SK-N-MC (cell line): ENCODE measurements around the gene DNAJC17.

Experiments used
- DNase-seq: peaks from one replicate; pipeline ENCODE4 v3.0.0-alpha.2; 2011; ENCODE audit warnings: low read depth, low spot score
- H3K27ac ChIP-seq: fragments of 200-600 bp; sonication (generic); 2 replicates; pipeline ENCODE4 v1.5.1; 2016; ENCODE audit warnings: mixed run types
- H3K36me3 ChIP-seq: fragments of 200-600 bp; sonication (generic); 2 replicates; pipeline ENCODE4 v1.6.1; 2017; ENCODE audit warnings: antibody characterized with exemption, low read length, mixed read lengths; ENCODE audit not compliant: insufficient read depth
- H3K4me3 ChIP-seq: fragments of 200-600 bp; sonication (generic); 2 replicates; pipeline ENCODE4 v1.5.1; 2016
- H3K9ac ChIP-seq: fragments of 200-600 bp; sonication (generic); 2 replicates; pipeline ENCODE4 v1.8.0; 2017; ENCODE audit warnings: mixed run types, mixed read lengths; ENCODE audit not compliant: insufficient read length
- H3K9me3 ChIP-seq: fragments of 200-600 bp; sonication (generic); 2 replicates; pipeline ENCODE4 v1.6.1; 2017; ENCODE audit warnings: low read depth, mild to moderate bottlenecking, antibody characterized with exemption, low read length, moderate library complexity, mixed read lengths
- EZH2 ChIP-seq: fragments of 200-600 bp; sonication (generic); IDR thresholded peaks from one replicate; pipeline ENCODE4 v1.6.1; 2017; ENCODE audit warnings: antibody characterized with exemption
- FOXP2 ChIP-seq: optimal IDR thresholded peaks from 2 replicates; pipeline ENCODE3; 2011; ENCODE audit warnings: mild to moderate bottlenecking, moderate library complexity; ENCODE audit not compliant: insufficient read depth; ENCODE audit errors: extremely low read length, control extremely low read depth
- POLR2AphosphoS5 ChIP-seq: IDR thresholded peaks from 2 replicates; pipeline ENCODE4 v1.6.1; 2012; ENCODE audit warnings: mild to moderate bottlenecking, low read depth, low read length, borderline replicate concordance

Gene DNAJC17

DNA sequence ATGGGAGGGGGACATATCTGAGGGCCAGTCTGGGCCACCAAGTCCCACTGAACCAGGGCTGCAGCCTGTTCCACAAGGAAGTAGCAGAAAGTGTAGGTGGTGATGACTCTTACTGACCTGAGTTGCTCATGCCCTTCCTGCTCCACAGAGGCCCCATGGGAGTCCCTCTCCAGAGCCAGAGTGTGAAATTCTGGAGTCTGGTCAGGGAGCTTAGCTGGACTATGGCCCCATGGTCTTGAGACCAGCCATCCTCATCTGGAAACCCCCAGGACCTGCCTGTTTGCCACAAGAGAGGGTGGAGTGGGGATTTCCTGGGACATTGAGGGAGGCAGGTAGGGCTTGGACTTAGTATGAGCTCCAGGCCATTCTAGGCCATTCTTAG, 39.6 kb upstream of the DNAJC17 start:
- peak overlapping the region; percentile 6 for H3K4me3 ChIP-seq
- no peak for DNase-seq
- TF ChIP-seq FOXP2, result no peak
- TF ChIP-seq POLR2AphosphoS5, result no peak
- no peak for TF ChIP-seq EZH2
- H3K27ac ChIP-seq, result no peak overlapping the region
- H3K36me3 ChIP-seq, result no peaks in the 10 kb centered on the region
- H3K9me3 ChIP-seq, result no peaks in the 10 kb centered on the region
- no peak overlapping the region for H3K9ac ChIP-seq

GRCh38 chr15:40845511-40846284, 38.4 kb upstream of the DNAJC17 start:
- no peaks in the 10 kb centered on the region for H3K9me3 ChIP-seq
- no peak overlapping the region for H3K27ac ChIP-seq
- no peak overlapping the region for H3K9ac ChIP-seq
- H3K36me3 ChIP-seq, result no peaks in the 10 kb centered on the region
- no peak for DNase-seq
- no peak overlapping the region for H3K4me3 ChIP-seq
- no peak for TF ChIP-seq POLR2AphosphoS5
- no peak for TF ChIP-seq FOXP2
- no peak for TF ChIP-seq EZH2

DNA sequence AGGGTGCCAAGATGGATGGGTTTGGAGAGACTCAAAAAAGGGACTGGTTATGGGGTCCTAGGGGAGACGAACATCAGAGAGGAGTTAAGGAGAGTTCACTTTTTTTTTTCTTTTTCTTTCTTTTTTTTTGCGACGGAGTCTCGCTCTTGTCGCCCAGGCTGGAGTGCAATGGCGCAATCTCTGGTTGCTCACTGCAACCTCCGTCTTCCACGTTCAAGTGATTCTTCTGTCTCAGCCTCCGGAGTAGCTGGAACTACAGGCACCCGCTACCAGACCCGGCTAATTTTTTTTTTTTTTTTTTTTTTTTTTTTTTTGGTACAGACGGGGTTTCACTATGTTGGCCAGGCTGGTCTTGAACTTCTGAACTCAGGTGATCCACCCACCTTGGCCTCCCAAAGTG, 37.8 kb upstream of the DNAJC17 start:
- DNase-seq, result no peak
- H3K9me3 ChIP-seq, result no peaks in the 10 kb centered on the region
- peak overlapping the region; percentile 78; the same call in 1 of the 2 replicates for H3K4me3 ChIP-seq
- no peak overlapping the region for H3K27ac ChIP-seq
- TF ChIP-seq EZH2 (no peak), POLR2AphosphoS5 (no peak), FOXP2 (no peak)
- H3K9ac ChIP-seq, result no peak overlapping the region
- no peaks in the 10 kb centered on the region for H3K36me3 ChIP-seq

GRCh38 chr15:40844696-40845030, 37.4 kb upstream of the DNAJC17 start:
- H3K9me3 ChIP-seq, result no peaks in the 10 kb centered on the region
- H3K9ac ChIP-seq, result no peak overlapping the region
- TF ChIP-seq EZH2 (no peak), FOXP2 (no peak), POLR2AphosphoS5 (no peak)
- H3K4me3 ChIP-seq, result peak overlapping the region; percentile 78
- H3K27ac ChIP-seq, result no peak overlapping the region
- no peaks in the 10 kb centered on the region for H3K36me3 ChIP-seq
- DNase-seq, result no peak

DNA sequence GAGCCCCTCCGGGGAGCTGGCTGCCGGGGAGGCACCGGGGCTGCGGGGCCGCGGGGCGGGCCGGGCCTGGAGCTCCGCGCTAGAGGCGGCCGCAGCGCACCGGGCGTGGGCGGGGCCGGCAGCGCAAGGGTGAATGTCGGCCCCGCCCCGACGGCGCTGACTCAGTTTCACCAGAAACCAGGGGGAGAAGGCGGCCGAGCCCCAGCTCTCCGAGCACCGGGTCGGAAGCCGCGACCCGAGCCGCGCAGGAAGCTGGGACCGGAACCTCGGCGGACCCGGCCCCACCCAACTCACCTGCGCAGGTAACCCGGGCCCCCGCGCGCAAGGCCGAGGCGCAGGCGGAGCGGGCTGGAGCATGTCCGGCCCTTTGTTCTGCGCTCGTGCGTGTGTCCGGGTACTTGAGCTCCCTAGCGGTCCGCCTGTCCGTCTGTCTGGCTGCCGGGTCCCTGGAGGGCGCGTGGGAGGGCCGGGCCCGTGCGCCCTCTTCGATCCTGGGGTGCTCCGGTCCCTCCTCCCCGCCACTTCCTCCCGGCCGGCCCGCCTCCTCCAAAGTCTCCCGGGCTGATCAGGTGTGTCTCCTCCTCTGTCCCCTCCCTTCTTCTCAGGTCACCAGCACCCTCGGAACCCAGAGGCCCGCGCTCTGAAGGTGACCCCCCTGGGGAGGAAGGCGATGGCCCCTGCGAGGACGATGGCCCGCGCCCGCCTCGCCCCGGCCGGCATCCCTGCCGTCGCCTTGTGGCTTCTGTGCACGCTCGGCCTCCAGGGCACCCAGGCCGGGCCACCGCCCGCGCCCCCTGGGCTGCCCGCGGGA, 36.8 kb upstream of the DNAJC17 start, which contains the start of gene SPINT1:
SPINT1 (plus strand) TSS at position 164 of the 811 bp plus-strand sequence; CDS start at position 671, 507 bp downstream.
- DNase-seq, result no peak
- TF ChIP-seq EZH2 (no peak), POLR2AphosphoS5 (no peak), FOXP2 (no peak)
- Histone ChIP-seq H3K9ac (peak within 1 kb of the TSS; percentile 10), H3K4me3 (peak within 1 kb of the TSS; percentile 78), H3K27ac (no peak within 1 kb of the TSS), H3K9me3 (no peaks in the 10 kb centered on the region), H3K36me3 (no peaks in the 10 kb centered on the region)

DNA sequence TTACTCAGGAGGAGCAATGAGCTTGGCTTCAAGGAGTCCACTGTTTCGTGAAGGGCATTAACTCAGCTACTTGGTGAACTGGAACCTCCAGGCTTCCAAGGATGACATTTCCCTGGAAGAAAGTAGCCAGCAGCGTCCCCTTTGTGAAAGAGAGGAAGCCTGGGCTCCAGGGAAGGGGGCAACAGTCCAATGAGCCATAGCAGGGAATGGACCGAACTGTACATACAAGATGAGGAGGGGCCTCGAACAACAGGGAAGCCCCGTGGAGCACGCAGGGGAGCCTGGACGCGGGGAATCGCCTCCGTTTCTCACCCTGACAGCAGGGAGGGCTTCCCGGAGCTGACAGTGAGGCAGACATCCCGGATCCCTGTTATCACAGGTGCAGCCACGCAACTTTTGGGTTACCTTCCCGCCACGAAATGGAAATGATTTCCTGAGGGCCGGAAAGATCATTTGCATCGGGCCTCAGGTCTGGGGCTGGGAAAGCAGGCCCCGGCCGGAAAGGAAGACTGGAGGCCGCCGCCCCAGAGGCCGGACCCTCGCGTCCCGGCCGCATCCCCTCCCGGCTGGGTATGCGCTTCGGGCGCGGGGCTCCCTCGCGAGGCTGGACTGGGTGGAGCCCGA, 36.1 kb upstream of the DNAJC17 start:
- Histone ChIP-seq H3K4me3 (peak overlapping the region; percentile 78), H3K9ac (no peak overlapping the region), H3K9me3 (no peaks in the 10 kb centered on the region), H3K27ac (no peak overlapping the region), H3K36me3 (no peaks in the 10 kb centered on the region)
- TF ChIP-seq POLR2AphosphoS5, result no peak
- TF ChIP-seq FOXP2, result no peak
- TF ChIP-seq EZH2, result no peak
- DNase-seq, result no peak

GRCh38 chr15:40841741-40842140, 34.5 kb upstream of the DNAJC17 start:
- Histone ChIP-seq H3K36me3 (no peaks in the 10 kb centered on the region), H3K27ac (no peak overlapping the region), H3K9me3 (no peaks in the 10 kb centered on the region), H3K4me3 (no peak overlapping the region), H3K9ac (no peak overlapping the region)
- no peak for DNase-seq
- TF ChIP-seq FOXP2, result no peak
- TF ChIP-seq POLR2AphosphoS5, result no peak
- TF ChIP-seq EZH2, result no peak

DNA sequence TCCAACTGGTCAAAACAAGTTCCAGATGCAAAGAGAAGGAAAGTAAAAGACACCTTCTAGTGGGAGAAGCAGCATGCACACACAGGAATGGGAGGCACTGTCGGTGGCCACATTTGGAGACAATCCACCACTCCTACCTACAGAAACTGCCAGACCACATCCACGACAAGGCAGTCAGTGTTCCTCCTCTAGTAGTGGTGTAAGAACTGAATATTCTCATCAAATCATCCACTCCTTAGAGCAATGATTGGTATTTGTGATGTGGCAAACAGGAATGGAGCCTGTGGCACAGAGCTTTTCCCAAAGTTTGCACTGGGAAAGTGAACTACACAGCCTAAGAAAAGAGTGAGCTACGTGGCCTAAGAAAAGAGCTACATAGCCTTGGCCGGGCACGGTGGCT, 31.5 kb upstream of the DNAJC17 start:
- TF ChIP-seq POLR2AphosphoS5, result no peak
- TF ChIP-seq FOXP2, result no peak
- TF ChIP-seq EZH2, result no peak
- no peaks in the 10 kb centered on the region for H3K36me3 ChIP-seq
- no peak overlapping the region for H3K27ac ChIP-seq
- no peak for DNase-seq
- H3K9me3 ChIP-seq, result no peaks in the 10 kb centered on the region
- H3K4me3 ChIP-seq, result no peak overlapping the region
- H3K9ac ChIP-seq, result no peak overlapping the region
